ENCODE data around the gene ZNF92.
"Not testable (repeated sequence)": the region's sequence is repeated elsewhere in the genome, so short reads cannot be mapped to it uniquely, and the experiment has no call there.

Gene ZNF92

DNA sequence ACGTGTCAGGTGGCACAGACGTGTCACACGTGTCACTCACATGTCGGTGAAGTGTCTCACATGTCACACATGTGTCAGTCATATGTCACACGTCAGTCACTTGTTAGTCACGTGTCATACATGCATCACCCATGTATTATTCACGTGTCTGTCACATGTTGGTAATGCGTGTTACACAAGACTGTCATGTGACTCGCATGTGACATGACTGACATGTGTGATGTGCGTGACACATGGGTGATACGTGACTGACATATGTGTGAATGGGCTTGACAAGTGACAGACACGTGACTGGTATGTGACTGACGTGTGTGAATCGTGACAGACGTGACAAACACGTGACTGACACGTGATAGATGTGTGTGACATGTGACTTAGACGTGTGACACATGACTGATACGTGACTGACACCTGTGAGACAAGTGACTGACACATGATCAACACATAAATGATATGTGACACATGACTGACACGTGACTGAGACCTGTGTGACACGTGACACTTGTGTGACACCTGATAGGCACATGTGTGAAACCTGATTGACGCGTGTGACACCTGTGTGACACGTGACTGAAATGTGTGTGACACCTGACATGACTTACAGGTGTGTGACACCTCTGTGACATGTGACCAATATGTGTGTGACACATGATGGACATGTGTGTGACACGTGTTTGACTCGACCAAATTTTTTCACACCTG is 56.1 kb downstream of the ZNF92 start:
- DNase-seq (ENCODE audit: low read depth), result no peak

DNA sequence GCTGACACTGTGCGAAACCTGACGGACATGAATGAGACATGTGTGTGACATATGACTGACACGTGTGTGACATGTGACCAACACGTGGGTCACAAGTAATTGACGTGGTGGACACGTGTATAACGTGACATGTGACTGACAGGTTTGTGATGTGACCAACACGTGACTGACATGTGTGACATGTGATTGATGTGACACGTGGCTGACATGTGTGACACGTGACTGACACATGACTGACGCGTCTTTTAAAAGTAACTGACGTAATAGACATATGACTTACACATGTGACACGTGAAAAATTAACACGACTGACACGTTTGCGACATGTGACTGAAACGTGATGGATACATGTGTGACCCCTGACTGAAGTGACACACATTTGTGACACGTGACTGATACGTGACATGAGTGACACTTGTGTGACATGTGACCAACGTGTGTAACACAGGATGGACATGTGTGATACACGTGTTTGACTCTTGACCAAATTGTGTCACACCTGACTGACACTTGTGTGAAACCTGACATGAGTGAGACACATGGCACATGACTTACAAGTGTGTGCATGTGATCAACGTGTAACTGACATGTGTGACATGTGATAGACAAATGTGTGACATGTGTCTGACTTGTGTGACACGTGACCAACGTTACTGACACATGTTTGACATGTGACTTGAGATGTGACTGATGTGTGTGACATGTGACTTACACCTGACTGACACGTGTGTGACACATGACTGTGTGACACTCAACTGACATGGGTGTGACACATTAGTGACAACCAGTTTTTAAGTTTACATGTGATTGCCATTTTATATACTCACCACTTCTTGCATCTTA is 56.9 kb downstream of the ZNF92 start:
- DNase-seq (ENCODE audit: low read depth), result no peak

DNA sequence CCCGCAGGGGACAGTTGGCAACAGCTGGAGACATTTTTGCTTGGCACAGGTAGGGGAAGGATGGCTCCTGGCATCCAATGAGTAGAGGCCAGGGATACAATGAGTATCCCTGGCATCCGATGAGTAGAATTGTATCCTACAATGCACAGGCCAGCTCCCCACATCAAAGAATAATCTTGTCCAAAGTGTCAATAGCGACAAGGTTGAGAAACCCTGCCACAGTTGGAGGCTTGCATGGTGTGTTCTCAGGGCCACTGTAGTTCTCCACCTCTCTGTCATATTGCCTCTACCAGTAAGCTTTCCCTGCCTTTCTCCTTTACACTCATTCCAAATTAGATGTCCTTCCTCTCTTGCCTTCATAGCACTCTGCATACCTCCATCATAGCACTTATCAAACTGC is 60.7 kb downstream of the ZNF92 start:
- no peak for DNase-seq (ENCODE audit: low read depth)

DNA sequence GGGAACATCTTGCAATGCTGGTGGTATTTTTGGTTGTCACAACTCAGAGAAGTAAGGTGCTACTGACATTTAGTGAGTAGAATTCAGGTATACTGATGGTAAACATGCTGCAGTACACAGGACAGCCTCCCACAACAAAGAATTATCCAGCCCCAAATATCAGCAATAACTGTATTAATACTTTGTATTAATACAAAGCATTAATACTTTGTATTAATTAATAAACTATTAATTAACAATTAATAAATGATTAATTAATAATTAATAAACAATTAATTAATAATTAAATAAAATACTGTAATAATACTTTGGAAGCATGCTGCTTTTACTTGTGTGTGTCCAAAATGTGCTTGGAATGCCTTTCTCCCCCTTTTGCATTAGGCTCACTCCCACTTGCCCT is 62.5 kb downstream of the ZNF92 start:
- no peak for DNase-seq (ENCODE audit: low read depth)

DNA sequence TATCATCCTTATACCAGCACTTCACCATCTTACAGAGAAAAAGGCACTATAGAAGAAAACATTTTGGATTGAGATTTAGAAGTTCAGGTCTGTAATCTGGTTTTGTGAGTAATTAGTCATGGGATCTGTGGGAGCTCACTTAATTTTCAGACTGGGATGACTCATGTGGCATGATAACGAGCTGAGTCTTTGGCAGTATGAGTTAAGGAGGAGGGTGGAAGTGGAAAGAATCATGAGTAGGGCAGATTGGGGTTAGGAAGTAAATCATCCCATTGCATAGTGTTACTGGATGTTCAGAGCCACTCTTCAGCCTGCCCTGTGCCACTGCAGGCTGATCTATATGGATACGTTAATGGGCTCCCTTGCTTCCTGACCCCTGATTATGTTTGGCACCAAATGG is 64.9 kb downstream of the ZNF92 start:
- DNase-seq (ENCODE audit: low read depth), result no peak

DNA sequence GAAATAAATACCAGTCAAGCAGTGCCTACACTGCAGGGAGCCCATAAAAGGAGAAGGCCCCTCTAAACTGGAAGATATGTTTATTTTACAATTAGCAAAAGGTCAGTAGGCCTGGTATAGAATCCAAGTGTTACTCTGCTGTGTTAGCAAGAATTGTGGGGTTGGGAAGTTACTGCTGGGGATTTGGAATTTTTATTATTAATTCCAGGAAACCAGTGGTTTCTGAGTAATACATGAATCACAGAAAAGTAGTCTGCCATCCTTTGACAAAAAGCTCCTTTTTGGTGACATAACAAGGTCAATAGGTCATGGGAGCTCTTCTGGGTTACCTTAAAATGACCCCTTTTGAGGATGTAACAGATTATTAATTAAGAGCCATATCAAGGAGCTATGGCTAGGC is 67.4 kb downstream of the ZNF92 start:
- DNase-seq (ENCODE audit: low read depth), result no peak

DNA sequence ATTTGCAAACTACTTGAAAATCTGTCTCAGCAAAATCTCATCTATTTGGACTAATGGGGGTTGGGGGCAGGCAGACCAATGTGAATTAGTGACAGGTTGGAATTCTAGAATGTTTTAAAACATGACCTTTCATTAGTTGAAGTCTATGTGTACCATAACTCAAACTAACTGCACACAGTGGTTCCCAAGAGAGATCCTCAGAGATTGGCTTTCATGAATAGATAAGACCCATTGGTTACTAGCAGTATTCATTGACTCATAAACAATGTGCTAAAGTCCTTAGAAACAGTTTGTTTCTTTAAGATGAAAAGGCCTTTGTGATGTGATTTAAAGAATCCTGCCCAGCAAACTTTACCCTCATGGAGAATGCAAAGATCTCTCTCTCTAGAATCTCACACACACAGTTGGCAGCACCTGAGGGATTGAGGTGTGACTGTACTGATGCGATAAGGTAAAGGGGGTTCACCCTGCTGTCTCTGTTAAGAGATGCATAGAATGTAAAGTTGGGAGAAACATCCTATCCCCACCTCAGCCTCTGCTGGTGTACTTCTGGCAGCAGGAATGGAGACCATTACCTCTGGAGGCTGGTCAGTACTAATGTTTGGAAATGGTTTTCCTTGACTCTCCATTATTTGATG is 70.7 kb downstream of the ZNF92 start:
- no peak for DNase-seq (ENCODE audit: low read depth)

DNA sequence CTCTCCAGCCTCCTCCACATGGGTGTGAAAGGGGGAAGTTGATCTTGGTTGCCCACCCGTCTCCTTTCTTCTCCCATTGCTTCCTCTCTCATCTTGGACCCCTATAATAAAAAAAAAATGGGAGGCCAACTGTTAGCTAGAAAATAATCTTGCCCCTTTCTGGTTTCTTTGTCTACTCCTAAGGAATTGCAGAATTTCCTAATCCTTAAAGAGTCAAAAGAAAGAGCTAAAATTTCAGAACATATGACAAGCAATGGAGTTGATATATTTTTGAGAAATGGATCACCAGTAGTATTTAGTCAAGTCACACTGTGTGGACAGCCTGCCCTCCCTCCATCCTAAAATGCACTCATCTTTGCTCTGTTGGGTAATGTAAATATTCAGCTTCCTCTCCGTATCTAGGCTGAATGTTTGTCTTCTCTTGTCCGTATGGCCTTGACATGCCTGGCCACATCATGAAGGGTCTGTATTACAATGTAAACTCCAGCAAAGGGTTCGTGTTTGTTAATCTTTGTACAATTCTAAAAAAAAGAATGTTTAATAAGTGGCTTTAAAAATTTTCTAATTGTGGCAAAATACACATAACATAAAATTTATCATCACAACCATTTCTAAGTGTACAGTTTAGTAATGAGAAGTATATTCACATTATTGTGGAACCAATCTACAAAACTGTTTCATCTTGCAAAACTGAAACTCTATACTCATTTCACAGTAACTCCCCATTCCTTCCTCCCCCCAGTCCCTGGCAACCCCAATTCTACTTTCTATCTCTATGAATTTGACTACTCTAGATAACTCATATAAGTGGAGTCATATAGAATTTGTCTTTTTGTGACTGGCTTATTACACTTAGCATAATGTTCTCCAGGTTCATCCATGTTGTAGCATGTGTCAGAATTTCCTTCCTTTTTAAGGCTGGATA is 71.5 kb downstream of the ZNF92 start:
- no peak for DNase-seq (ENCODE audit: low read depth)

DNA sequence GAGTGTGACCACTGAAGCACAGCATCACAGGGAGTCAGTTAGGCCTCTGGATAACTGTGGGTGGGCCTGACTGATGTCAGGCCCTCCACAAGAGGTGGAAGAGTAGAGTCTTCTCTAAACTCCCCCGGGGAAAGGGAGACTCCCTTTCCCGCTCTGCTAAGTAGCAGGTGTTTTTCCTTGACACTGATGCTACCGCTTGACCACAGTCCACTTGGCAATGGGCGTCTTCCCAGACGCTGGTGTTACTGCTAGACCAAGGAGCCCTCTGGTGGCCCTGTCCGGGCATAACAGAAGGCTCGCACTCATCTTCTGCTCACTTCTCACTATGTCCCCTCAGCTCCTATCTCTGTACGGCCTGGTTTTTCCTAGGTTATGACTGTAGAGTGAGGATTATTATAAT is 73.4 kb downstream of the ZNF92 start:
- not testable (repeated sequence) for DNase-seq (ENCODE audit: low read depth)

DNA sequence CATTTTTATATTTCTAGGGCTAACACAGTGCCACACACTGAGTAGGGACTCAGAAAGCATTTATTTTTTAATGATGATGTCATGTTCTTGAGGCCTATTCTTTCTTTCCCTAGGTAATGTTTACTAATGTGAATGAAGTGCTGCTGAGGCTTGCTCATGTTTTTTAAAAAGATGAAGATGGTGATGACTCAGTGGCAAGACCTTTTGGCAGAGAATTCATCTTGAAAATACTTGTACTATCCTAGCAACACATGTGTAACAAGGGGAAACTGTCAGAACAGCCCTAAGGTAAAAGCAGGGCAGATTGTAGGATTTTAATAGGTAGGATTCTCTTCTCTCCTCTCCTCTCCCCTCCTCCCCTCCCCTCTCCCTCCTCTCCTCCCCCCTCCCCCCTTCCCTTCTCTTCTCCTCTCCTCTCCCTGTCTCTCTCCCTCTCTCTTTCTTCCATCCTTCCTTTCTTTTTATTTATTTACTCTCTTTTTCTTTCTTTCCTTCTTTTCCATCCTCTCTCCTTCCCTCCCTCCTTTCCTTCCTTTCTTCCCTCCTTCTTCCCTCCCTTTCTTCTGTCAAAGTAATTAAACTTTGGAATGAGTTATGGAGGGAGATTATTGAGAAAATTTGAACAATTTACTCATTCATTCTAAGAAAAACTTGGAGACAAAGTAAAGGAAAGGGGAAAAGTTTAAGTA is 75.3 kb downstream of the ZNF92 start:
- DNase-seq (ENCODE audit: low read depth), result no peak

DNA sequence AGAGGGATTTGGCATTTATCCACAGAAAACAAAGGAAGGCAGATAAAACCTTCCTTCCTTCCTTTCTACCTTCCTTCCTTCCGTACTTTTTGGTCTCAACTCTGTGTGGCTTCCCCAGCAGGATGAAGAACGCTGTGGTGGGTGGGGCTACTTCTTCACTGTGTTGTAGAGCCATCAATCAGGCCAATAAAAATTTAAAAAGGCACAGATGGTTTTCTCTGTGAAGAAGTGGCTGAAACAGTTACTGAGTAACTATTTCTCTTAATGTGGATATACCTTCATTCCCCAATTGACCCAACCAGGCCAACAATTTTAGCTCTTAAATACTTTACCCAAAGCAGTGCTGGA is 75.8 kb downstream of the ZNF92 start:
- no peak for DNase-seq (ENCODE audit: low read depth)

Data from stimulated activated CD8-positive, alpha-beta memory T cell treated with anti-CD3 and anti-CD28 coated beads, Interleukin-12 subunit alpha, Interleukin-12 subunit beta, amount 100 ng/mL, for 1 hour (primary cell).